HG02884 (cell line): ENCODE data around the gene HTR3B.
"Not testable (repeated sequence)": the region's sequence is repeated elsewhere in the genome, so short reads cannot be mapped to it uniquely, and the experiment has no call there.

ENCODE experiments used
- ATAC-seq: cut with Tn5 transposase; IDR thresholded peaks from one replicate; pipeline ENCODE4 v1.9.1; 2021; ENCODE audit warnings: mild to moderate bottlenecking, moderate library complexity; ENCODE audit not compliant: unreplicated experiment

The HTR3B gene

GRCh38 chr11:113904379-113905101 is at the start of gene HTR3B:
Gene HTR3B, plus strand, starts transcription at chr11:113904796. Its CDS starts 138 bp downstream, at chr11:113904934.
- ATAC-seq = no peak

DNA sequence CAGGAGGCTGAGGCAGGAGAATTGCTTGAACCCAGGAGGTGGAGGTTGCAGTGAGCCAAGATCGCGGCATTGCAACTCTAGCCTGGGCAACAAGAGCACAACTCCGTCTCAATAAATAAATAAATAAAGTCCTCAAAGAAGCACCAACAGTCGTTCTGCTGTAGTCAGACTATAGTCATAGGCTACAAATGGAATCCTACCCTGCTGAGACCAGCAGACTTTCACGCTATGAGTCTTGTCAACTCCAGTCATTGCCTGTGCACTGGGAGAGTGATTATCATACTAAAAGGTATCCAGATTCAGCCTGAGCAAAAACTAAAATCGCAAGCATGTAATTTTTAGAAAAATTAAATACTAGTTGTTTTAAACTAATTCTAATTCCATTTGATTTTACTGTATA is 48.8 kb upstream of the HTR3B start:
- no peak for ATAC-seq

- ATAC-seq = no peak
These were observed 47.4 kb upstream of the HTR3B start for GRCh38 chr11:113856966-113857759.

GRCh38 chr11:113859665-113860064 is 44.9 kb upstream of the HTR3B start:
- ATAC-seq = no peak

DNA sequence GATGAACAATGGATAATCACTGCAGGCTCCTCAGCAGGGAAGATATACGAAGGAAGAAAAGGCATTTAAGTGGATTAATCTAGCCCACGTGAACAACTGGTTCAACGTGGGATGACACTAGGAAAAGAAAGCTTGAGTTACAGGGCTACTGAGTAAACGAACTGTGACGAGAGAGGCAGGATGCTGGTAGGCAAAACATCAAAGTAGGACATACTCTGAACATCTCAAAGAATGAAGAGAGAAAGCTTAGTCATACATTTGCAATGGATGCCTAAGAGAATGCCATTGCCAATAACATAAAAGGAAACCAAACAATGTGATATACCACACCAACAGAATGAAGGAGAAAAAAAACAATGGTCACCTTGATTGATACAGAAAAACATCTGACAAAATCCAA is 42.2 kb upstream of the HTR3B start:
- ATAC-seq = no peak

- ATAC-seq = no peak
These were observed 40.2 kb upstream of the HTR3B start for GRCh38 chr11:113864410-113864809.

DNA sequence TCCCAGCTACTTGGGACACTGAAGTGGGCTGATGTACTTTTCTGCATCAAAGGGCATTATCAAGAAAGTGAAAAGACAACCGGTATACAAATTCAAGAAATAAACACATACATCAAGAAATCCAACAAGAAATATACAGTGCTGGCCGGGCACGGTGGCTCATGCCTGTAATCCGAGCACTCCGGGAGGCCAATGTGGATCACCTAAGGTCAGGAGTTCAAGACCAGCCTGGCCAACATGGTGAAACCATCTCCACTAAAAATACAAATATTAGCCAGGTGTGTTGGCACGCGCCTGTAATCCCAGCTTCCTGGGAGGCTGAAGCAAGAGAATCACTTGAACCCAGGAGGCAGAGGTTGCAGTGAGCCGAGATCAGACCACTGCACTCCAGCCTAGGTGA is 38.7 kb upstream of the HTR3B start:
- no peak for ATAC-seq

GRCh38 chr11:113867843-113868503 is 36.6 kb upstream of the HTR3B start:
- no peak for ATAC-seq

GRCh38 chr11:113871336-113871735 is 33.3 kb upstream of the HTR3B start:
- no peak for ATAC-seq

DNA sequence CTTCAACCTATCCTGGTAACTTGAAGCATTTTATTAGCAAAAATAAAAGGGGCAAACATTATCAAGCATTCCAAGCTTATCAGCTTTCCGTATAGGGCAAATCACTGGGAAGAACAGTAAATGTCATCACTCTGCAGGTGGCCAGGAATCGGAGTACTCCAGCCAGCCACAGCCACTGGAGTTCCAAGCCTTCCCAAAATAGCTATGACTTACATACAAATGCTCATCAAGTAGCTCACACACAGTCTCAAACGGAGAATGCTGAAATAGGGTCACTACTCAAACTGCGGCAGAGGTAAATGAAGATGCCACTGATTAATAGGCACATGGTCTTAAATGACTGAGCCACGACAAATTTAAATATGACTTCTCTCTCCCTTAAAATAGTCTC is 31.4 kb upstream of the HTR3B start:
- ATAC-seq = no peak

DNA sequence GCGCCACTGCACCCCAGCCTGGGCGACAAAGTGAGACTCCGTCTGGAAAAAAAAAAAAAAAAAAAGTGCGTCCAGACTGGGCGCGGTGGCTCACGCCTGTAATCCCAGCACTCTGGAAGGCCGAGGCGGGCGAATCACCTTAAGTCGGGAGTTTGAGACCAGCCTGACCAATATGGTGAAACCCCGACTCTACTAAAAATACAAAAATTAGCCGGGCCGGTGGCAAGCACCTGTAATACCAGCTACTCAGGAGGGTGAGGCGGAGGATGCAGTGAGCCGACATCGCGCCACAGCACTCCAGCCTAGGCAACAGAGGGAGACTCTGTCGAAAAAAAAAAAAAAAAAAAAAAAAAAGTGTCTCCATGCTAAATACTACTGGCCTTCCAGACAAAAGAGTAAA is 30.5 kb upstream of the HTR3B start:
- no peak for ATAC-seq

- ATAC-seq = peak; percentile 32
These were observed 29.9 kb upstream of the HTR3B start for GRCh38 chr11:113874581-113875233.

GRCh38 chr11:113875234-113876073 is 29.1 kb upstream of the HTR3B start, which contains the start of gene USP28:
Gene USP28, minus strand, starts transcription at chr11:113875572. Its CDS starts 71 bp downstream, at chr11:113875501.
- ATAC-seq = peak; percentile 77

DNA sequence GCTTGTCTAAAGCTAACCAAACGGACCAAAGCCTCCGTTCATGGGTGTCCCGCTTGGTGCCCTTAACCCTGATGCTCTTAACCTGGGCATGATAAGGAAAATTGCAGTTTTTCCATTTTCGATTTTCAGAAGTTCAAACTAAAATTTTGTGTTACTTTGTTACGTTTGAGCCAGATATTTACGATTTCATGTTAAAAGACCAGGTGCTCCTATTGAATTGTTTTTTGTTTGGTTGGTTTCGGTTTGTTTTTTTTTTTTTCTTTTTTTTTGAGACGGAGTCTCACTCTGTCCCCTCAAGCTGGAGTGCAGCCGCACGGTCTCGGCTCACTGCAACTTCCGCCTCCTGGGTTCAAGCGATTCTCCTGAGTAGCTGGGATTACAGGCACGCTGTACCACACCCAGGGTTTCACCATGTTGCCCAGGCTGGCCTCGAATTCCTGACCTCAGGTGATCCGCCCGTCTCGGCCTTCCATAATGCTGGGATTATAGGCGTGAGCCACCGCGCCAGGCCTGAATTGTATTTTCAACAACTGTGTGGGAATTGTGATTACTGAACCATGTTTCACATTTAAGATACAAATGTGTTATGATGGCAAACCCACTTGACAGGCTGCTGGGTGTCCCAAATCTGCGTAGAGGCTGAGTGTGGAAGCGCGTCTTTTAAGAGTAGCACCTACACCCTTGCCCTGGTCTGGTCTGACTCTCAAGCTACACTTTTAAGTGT is 28.4 kb upstream of the HTR3B start:
- no peak for ATAC-seq

GRCh38 chr11:113876798-113877669 is 27.6 kb upstream of the HTR3B start:
- no peak for ATAC-seq

DNA sequence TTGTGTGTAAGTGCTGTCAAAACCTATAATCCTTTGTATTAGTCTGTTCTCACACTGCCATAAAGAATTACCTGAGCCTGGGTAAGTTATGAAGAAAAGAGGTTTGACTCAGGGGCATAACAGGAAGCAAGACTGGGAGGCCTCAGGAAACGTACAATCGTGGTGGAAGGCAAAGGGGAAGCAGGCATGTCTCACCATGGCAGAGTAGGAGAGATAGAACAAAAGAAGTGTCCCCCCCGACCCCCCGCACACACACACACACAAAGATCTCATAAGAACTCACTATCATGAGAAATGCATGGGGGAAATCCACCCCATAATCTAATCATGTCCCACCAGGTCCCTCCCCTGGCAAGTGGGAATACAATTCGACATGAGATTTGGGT is 26.9 kb upstream of the HTR3B start:
- ATAC-seq = no peak

DNA sequence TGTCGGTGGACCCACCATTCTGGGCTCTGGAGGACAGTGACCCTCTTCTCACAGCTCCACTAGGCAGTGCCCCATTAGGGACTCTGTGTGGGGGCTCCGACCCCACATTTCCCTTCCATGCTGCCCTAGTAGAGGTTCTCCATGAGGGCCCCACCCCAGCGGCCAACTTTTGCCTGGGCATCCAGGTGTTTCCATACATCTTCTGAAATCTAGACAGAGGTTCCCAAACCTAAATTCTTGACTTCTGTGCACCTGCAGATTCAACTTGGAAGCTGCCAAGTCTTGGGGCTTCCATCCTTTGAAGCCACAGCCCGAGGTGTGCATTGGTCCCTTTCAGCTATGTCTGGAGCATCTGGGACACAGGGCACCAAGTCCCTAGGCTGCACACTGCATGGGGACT is 25.1 kb upstream of the HTR3B start:
- ATAC-seq = not testable (repeated sequence)

- ATAC-seq = no peak
These were observed 23.6 kb upstream of the HTR3B start for GRCh38 chr11:113880971-113881370.

GRCh38 chr11:113881856-113882255 is 22.7 kb upstream of the HTR3B start:
- no peak for ATAC-seq
